ENCODE results near the gene POU2F1. TPM values are rescaled to one million over a fixed set of nuclear protein-coding genes. Genes with fewer than 3 reads are reported as not detected.

POU2F1 gene
- total and polyA plus RNA-seq, 9 donors = 3.9 to 24.6 (median 17.0) TPM

DNA sequence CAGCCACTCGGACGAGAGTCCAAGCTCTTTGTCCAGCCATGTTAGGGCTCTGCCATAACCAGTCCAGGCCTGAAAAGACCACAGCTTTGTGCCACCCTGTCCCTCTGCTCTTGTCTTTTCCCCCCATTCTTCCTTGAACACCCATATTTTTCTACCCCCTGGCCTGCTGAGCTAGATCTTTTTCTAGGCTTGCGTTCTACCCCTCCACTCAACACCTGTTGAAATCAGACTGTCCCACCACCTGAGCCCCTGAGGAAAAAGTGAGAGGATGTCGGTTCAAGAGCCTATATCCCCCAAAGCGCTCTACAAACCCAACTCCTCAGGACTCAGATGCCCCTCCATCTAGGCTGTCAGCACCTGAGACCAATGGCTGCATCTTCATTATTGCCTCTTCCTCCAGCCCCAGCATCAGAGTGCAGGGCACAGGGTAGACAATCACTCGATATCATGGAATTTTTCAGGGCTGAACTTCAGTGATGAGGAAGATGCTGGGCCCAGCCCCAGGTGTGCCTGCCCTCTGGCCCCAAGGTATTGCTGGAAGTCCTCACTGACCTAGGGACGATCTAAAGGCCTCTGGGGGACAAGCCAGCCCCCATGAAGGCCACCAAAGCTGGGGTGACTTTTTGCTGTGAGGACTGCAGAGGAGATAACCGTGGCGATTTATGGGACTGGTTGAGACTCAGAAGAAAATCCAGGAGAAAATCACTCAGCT is 222.3 kb downstream of the POU2F1 start:
- H3K4me1 ChIP-seq (ENCODE audit: insufficient read depth) = no peaks in the 10 kb centered on the region
- H3K9me3 ChIP-seq = no peaks in the 10 kb centered on the region
- 84 to 86% (median 85%) methylated on average over 9 of the region's 9 CpGs for WGBS, 3 donors
- intact Hi-C loops (cut with DNase I) = loop anchor here (5.0 to 10.0 kb wide), 3 partner anchors 168 to 376 kb away; no protein-coding TSS in a partner anchor
- DNase-seq = no peak
- TF ChIP-seq EP300 (IDR thresholded peaks at IDR 0.05) = no peak
- TF ChIP-seq, protein P1, sequence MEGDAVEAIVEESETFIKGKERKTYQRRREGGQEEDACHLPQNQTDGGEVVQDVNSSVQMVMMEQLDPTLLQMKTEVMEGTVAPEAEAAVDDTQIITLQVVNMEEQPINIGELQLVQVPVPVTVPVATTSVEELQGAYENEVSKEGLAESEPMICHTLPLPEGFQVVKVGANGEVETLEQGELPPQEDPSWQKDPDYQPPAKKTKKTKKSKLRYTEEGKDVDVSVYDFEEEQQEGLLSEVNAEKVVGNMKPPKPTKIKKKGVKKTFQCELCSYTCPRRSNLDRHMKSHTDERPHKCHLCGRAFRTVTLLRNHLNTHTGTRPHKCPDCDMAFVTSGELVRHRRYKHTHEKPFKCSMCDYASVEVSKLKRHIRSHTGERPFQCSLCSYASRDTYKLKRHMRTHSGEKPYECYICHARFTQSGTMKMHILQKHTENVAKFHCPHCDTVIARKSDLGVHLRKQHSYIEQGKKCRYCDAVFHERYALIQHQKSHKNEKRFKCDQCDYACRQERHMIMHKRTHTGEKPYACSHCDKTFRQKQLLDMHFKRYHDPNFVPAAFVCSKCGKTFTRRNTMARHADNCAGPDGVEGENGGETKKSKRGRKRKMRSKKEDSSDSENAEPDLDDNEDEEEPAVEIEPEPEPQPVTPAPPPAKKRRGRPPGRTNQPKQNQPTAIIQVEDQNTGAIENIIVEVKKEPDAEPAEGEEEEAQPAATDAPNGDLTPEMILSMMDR (IDR thresholded peaks at IDR 0.05) = no peak
- TF ChIP-seq POLR2A (IDR thresholded peaks at IDR 0.05) = no peak
- no peaks in the 10 kb centered on the region for H3K36me3 ChIP-seq
- no peaks in the 10 kb centered on the region for H3K27me3 ChIP-seq
- H3K4me3 ChIP-seq = no peak overlapping the region
- no peak overlapping the region for H3K27ac ChIP-seq

DNA sequence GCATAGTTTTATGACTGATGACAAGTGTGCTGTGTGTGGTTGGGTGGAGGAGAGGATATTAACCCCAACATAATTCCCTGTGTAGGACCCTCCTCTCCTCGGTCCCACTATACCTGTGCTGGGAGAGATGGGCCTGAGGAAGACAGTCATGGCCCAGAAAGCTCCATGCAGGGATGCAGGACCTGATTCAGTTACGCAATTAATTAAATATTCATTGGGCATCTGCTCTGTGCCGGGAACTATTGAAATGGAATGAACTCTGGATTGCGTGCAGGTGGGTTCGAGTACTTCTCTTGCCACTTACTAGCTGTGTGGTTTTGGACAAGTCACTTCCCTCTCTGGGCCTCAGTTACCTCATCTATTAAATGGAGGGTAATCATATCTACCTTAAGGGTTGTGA is 223.1 kb downstream of the POU2F1 start:
- Histone ChIP-seq H3K36me3 (no peaks in the 10 kb centered on the region), H3K27ac (no peak overlapping the region), H3K4me3 (no peak overlapping the region), H3K27me3 (no peaks in the 10 kb centered on the region), H3K4me1 (ENCODE audit: insufficient read depth) (no peaks in the 10 kb centered on the region), H3K9me3 (no peaks in the 10 kb centered on the region)
- DNase-seq = no peak
- TF ChIP-seq, protein P1 (IDR thresholded peaks at IDR 0.05) = no peak
- TF ChIP-seq EP300 (IDR thresholded peaks at IDR 0.05) (no peak), POLR2A (IDR thresholded peaks at IDR 0.05) (no peak)
- 89 to 91% (median 89%) methylated on average over 5 of the region's 5 CpGs for WGBS, 3 donors
- intact Hi-C loops (cut with DNase I) = loop anchor here (5.0 to 10.0 kb wide), 3 partner anchors 169 to 376 kb away; no protein-coding TSS in a partner anchor

DNA sequence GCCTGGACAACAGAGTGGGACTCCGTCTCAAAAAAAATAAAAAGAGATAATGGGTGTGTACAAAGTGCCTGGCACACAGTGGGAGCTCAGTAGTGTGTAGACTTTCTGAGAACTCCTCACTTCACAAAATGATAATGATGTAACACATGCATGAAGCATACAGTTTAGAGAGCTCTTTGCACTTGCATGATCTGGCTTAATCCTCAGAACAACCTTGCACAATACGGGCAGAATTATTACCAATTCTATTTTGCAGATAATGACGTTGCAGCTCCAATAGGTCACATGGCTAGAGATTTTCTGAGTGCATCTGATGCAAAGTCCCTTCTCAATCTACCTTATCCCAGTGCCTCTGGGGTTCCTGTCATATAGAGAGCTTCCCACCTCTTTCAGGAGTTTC is 226.3 kb downstream of the POU2F1 start:
- TF ChIP-seq, protein P1 (IDR thresholded peaks at IDR 0.05) = no peak
- no peak for TF ChIP-seq POLR2A (IDR thresholded peaks at IDR 0.05)
- no peak for TF ChIP-seq EP300 (IDR thresholded peaks at IDR 0.05)
- Histone ChIP-seq H3K4me1 (ENCODE audit: insufficient read depth) (no peaks in the 10 kb centered on the region), H3K36me3 (no peaks in the 10 kb centered on the region), H3K4me3 (no peak overlapping the region), H3K27ac (no peak overlapping the region), H3K9me3 (no peaks in the 10 kb centered on the region), H3K27me3 (no peaks in the 10 kb centered on the region)
- DNase-seq = no peak
- intact Hi-C loops (cut with DNase I) = loop anchor here in 1 of 4 donors (10.0 kb wide), 1 partner anchor 172 kb away; no protein-coding TSS in a partner anchor
- WGBS, 3 donors = 58 to 60% (median 59%) methylated on average over 3 of the region's 3 CpGs

DNA sequence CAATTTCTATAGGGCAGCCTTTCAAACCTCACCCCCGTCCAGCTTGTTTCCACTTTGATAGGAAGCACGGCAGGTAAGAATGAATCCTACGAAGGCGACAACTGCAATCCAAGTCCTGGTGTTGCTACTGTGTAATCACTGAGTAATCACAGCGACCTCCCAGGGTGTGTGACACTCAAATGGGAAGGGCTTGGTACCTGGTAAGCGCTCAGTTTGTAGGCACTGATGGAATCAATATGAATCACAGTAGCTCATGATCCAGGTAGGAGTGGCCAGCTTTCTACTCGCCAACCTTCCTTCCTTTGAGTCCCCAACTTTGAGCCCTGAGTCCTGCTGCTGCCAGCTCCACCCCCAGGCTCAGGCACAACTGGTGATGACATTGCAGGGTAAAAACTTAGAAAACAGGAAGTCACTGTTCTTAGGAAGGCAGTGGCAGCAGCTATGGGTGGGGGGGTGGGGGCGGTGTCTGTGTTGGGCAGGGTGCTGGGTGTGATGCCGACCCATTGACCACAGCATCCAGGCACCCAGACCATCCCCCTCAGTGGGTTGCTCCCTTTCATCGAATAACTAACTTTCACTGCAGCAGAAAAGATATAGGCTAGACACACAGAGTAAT is 226.9 kb downstream of the POU2F1 start:
- intact Hi-C loops (cut with DNase I) = loop anchor here in 1 of 4 donors (10.0 kb wide), 1 partner anchor 173 kb away; no protein-coding TSS in a partner anchor
- H3K4me3 ChIP-seq = no peak overlapping the region
- no peak overlapping the region for H3K27ac ChIP-seq
- 69 to 76% (median 71%) methylated on average over 10 of the region's 10 CpGs for WGBS, 3 donors
- H3K27me3 ChIP-seq = no peaks in the 10 kb centered on the region
- no peaks in the 10 kb centered on the region for H3K4me1 ChIP-seq (ENCODE audit: insufficient read depth)
- no peaks in the 10 kb centered on the region for H3K9me3 ChIP-seq
- DNase-seq = no peak
- no peaks in the 10 kb centered on the region for H3K36me3 ChIP-seq
- TF ChIP-seq POLR2A (IDR thresholded peaks at IDR 0.05) = no peak
- TF ChIP-seq, protein P1 (IDR thresholded peaks at IDR 0.05) = no peak
- no peak for TF ChIP-seq EP300 (IDR thresholded peaks at IDR 0.05)

All from ovary (tissue), 9 donors.